Left ventricle myocardium inferior (tissue), 1 donor: ENCODE measurements around the gene EEF1B2. TPM values are rescaled to one million over a fixed set of nuclear protein-coding genes. Genes with fewer than 3 reads are reported as not detected.
"Not testable (repeated sequence)": the region's sequence is repeated elsewhere in the genome, so short reads cannot be mapped to it uniquely, and the experiment has no call there.

Source experiments
- DNase-seq: peaks from one replicate; pipeline ENCODE4 v3.0.0-alpha.2; 2020
- H3K27ac ChIP-seq: fragments of 200-600 bp; replicated peaks from 2 replicates; pipeline ENCODE4 v1.8.0; 2021
- H3K27me3 ChIP-seq: fragments of 200-600 bp; 2 replicates; pipeline ENCODE4 v1.8.0; 2021; ENCODE audit warnings: low read depth
- H3K36me3 ChIP-seq: fragments of 200-600 bp; 2 replicates; pipeline ENCODE4 v1.8.0; 2021
- H3K4me1 ChIP-seq: fragments of 200-600 bp; 2 replicates; pipeline ENCODE4 v1.8.0; 2021
- H3K4me3 ChIP-seq: fragments of 200-600 bp; 2 replicates; pipeline ENCODE4 v1.8.0; 2021; ENCODE audit warnings: mild to moderate bottlenecking, moderate library complexity
- H3K9me3 ChIP-seq: fragments of 200-600 bp; replicated peaks from 2 replicates; pipeline ENCODE4 v1.8.0; 2021
- CTCF ChIP-seq: fragments of 200-600 bp; IDR thresholded peaks from 2 replicates; pipeline ENCODE4 v1.8.0; 2021; ENCODE audit warnings: antibody characterized with exemption, mild to moderate bottlenecking, borderline replicate concordance
- intact Hi-C: fragments of 100-400 bp; cut with micrococcal nuclease; formaldehyde crosslinking; loops from one replicate; pipeline ENCODE4 v1.11.0; 2022
- total RNA-seq: library from RNA; stranded (reverse); fragmentation: NEBNext Ultra II Directional; extraction: Animal tissue kit (Norgen Biotek cat#: 25700); gene quantifications from one replicate; pipeline ENCODE4 v1.2.1, GENCODE V29; 2021
- donor health status: DM: no; HTN: yes; CAD: no; lungs with severe emphysema.

Gene EEF1B2
- total RNA-seq, 1 donor from 2014 or later, result 229 TPM

- no peaks in the 10 kb centered on the region for H3K36me3 ChIP-seq
- no peaks in the 10 kb centered on the region for H3K9me3 ChIP-seq
- no peak overlapping the region for H3K27ac ChIP-seq
- no peak for DNase-seq
- no peaks in the 10 kb centered on the region for H3K27me3 ChIP-seq
- no peaks in the 10 kb centered on the region for H3K4me1 ChIP-seq
- no peak overlapping the region for H3K4me3 ChIP-seq
- intact Hi-C loops, result no loop called here
- no peak for TF ChIP-seq CTCF
Measured at GRCh38 chr2:206176121-206176520, 16.4 kb downstream of the EEF1B2 start.

- no peak for TF ChIP-seq CTCF
Measured at GRCh38 chr2:206176901-206177300, 17.2 kb downstream of the EEF1B2 start.

GRCh38 chr2:206181526-206181925 lies 21.8 kb downstream of the EEF1B2 start:
- intact Hi-C loops, H3K4me3 ChIP-seq, H3K27ac ChIP-seq, H3K4me1 ChIP-seq, H3K36me3 ChIP-seq, H3K9me3 ChIP-seq, DNase-seq, H3K27me3 ChIP-seq: not testable (repeated sequence)

More at GRCh38 chr2:206176901-206177300, 17.2 kb downstream of the EEF1B2 start:
- intact Hi-C loops, result no loop called here
- DNase-seq, result no peak
- Histone ChIP-seq H3K9me3 (no peaks in the 10 kb centered on the region), H3K4me1 (no peaks in the 10 kb centered on the region), H3K27me3 (no peaks in the 10 kb centered on the region), H3K4me3 (no peak overlapping the region), H3K36me3 (no peaks in the 10 kb centered on the region), H3K27ac (no peak overlapping the region)

GRCh38 chr2:206189691-206190090 lies 30.0 kb downstream of the EEF1B2 start:
- DNase-seq, result no peak
- no peaks in the 10 kb centered on the region for H3K36me3 ChIP-seq
- no peaks in the 10 kb centered on the region for H3K9me3 ChIP-seq
- intact Hi-C loops, result no loop called here
- H3K27me3 ChIP-seq, result peaks cover 12% of the 10 kb centered on the region
- no peak overlapping the region for H3K27ac ChIP-seq
- no peaks in the 10 kb centered on the region for H3K4me1 ChIP-seq
- H3K4me3 ChIP-seq, result no peak overlapping the region
- no peak for TF ChIP-seq CTCF

DNA sequence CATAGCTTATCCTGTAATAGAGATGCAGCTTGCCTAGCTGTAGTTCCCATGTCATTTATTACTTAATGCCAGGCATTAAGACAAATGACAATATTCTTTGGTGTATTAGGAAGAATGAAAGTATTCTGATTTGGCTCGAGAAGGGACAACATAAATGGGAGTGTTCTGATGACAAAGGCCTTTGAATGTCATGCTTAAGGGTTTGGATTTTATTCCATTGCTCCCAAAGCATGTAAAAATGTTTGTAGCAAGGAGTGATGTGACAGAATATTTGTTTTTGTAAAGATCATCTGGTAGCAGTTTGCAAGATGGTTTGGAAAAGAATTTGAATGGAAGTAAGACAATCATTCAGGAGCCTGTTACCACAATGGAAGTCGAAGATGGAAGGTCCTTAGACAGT lies 30.4 kb downstream of the EEF1B2 start:
- no peak overlapping the region for H3K4me3 ChIP-seq
- no peaks in the 10 kb centered on the region for H3K4me1 ChIP-seq
- no peaks in the 10 kb centered on the region for H3K36me3 ChIP-seq
- peaks cover 8% of the 10 kb centered on the region for H3K27me3 ChIP-seq
- no peak for DNase-seq
- no peak for TF ChIP-seq CTCF
- H3K27ac ChIP-seq, result no peak overlapping the region
- intact Hi-C loops, result no loop called here
- no peaks in the 10 kb centered on the region for H3K9me3 ChIP-seq

GRCh38 chr2:206190689-206191088 lies 31.0 kb downstream of the EEF1B2 start:
- intact Hi-C loops, result no loop called here
- no peaks in the 10 kb centered on the region for H3K9me3 ChIP-seq
- DNase-seq, result no peak
- H3K27me3 ChIP-seq, result peaks cover 8% of the 10 kb centered on the region
- TF ChIP-seq CTCF, result no peak
- H3K27ac ChIP-seq, result no peak overlapping the region
- no peaks in the 10 kb centered on the region for H3K4me1 ChIP-seq
- H3K36me3 ChIP-seq, result no peaks in the 10 kb centered on the region
- H3K4me3 ChIP-seq, result no peak overlapping the region
